Stomach (tissue), 4 donors: Measurements from ENCODE around the gene FAXC.

Experiments
- CTCF ChIP-seq, 7 experiments: fragments of 450-650 bp in 4 of 7; fragments of 200-600 bp in 3 of 7; sonication (generic) in 3 of 7; IDR thresholded peaks; one replicate each; pipeline ENCODE4 v1.5.1; 2016 to 2019; ENCODE audit warnings: antibody characterized with exemption in 7 of 7, control low read depth in 2 of 7, mild to moderate bottlenecking in 1 of 7
- EP300 ChIP-seq: sonication (generic); formaldehyde crosslinking; IDR thresholded peaks from one replicate; pipeline ENCODE4 v1.6.1; 2017; ENCODE audit warnings: antibody characterized with exemption
- POLR2A ChIP-seq, 4 donors: fragments of 450-650 bp; IDR thresholded peaks; one replicate each; pipeline ENCODE4 v1.6.1; 2016; ENCODE audit warnings: antibody characterized with exemption in 4 of 4, control low read depth in 2 of 4, mild to moderate bottlenecking in 1 of 4, moderate library complexity in 1 of 4
- POLR2AphosphoS5 ChIP-seq, 3 donors: sonication (generic); formaldehyde crosslinking; IDR thresholded peaks; one replicate each; pipeline ENCODE4 v1.6.1; 2016; ENCODE audit warnings: antibody characterized with exemption in 3 of 3

GRCh38 chr6:99225172-99225571 is 124.3 kb downstream of the FAXC start:
- TF ChIP-seq CTCF (IDR thresholded peaks at IDR 0.05) (no peak), POLR2AphosphoS5 (IDR thresholded peaks at IDR 0.05) (no peak), POLR2A (IDR thresholded peaks at IDR 0.05) (no peak), EP300 (no peak)
